B cell (primary cell): ENCODE results near the gene GNA14.

Experiments used
- CTCF ChIP-seq: fragments of 200-600 bp; IDR thresholded peaks from one replicate; pipeline ENCODE4 v1.8.0; 2022; ENCODE audit warnings: antibody characterized with exemption, mild to moderate bottlenecking
- EZH2 ChIP-seq: IDR thresholded peaks from 2 replicates; pipeline ENCODE4 v1.6.1; 2012; ENCODE audit warnings: borderline replicate concordance, low read depth, mild to moderate bottlenecking, moderate library complexity, low read length; ENCODE audit not compliant: insufficient read depth, poor library complexity, severe bottlenecking

DNA sequence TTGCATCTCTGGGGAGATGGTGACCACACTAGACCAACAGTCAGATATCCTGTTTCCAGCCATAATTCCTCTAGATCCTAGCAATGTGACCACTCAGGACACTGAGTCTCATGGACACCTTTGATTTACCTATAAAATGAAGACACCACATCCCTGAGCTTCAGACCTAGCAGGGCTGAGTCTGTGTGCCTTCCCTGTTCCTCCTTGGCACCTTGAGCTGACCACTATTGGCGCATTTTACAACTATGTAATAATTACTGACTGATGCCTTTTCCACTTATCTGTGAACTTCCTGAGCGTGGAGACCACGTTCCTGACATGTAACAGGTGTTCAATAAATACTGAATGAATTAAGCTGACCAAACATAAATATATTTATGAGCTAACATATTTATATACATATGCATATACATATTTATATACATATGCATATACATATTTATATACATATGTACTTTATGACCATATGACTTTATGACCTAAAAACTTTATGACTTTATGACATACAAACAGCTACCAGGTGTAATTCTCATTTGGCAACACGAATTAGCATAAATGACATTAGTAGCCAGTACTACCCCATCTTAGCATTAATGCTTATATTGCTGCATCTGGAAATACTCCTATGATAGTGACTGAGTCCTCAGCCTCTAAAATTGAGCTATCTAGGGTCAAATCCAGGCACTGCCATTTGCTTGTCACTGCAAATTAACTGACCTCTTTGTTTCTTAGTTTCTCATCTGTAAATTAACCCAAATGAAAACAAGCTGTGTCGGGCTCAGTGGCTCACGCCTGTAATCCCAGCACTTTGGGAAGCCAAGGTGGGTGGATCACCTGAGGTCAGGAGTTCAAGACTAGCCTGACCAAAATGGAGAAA, 150.6 kb downstream of the GNA14 start:
- no peak for TF ChIP-seq CTCF
- TF ChIP-seq EZH2, result no peak
